GM12878 (cell line): ENCODE results near the gene GMPPA. TPM values are rescaled to one million over a fixed set of nuclear protein-coding genes. Genes with fewer than 3 reads are reported as not detected.

Experiments
- ATAC-seq: fragments of 200-7000 bp; cut with Tn5 transposase; 3 replicates; pipeline ENCODE4 v1.9.1; 2020; ENCODE audit warnings: mild to moderate bottlenecking, moderate library complexity
- BruUV-seq: library from RNA; stranded (reverse); fragments of 400-500 nt; replicated peaks from 2 replicates; lab custom pipeline; 2021; lab: Mats Ljungman, UMichigan
- CTCF ChIA-PET: fragments of 300-600 bp; sonication (Branson Sonifier 250); formaldehyde crosslinking; extraction: SDS; loops from one replicate; lab custom pipeline; 2021; ENCODE audit warnings: inconsistent platforms; lab: Yijun Ruan, JAX
- POLR2A ChIA-PET: fragments of 350-600 bp; formaldehyde crosslinking; extraction: SDS; loops from one replicate; lab custom pipeline; 2021; ENCODE audit warnings: inconsistent platforms; lab: Charles Lee
- RAD21 ChIA-PET: fragments of 300-600 bp; sonication (Branson Sonifier 250); formaldehyde crosslinking; loops from one replicate; lab custom pipeline; 2023; ENCODE audit warnings: antibody characterized with exemption; ENCODE audit not compliant: unreplicated experiment; lab: Charles Lee
- SMC1A ChIA-PET: fragments of 300-600 bp; sonication (Branson Sonifier 250); formaldehyde crosslinking; loops from one replicate; lab custom pipeline; 2023; ENCODE audit not compliant: unreplicated experiment, uncharacterized antibody; lab: Charles Lee
- DNase-seq: peaks from one replicate; pipeline ENCODE4 v3.0.0-alpha.2; 2011; ENCODE audit warnings: low read depth, low spot score
- FAIRE-seq: peaks from 3 replicates; lab custom pipeline; 2011; peaks lifted over from hg19 to GRCh38; lab: Jason Lieb, UNC
- H2AFZ ChIP-seq: 2 replicates; pipeline ENCODE4 v1.6.0; 2011; ENCODE audit warnings: low read depth, low read length, control low read depth; ENCODE audit not compliant: control insufficient read depth
- H3K27ac ChIP-seq: 2 replicates; pipeline ENCODE4 v1.5.1; 2011; ENCODE audit warnings: control low read depth; ENCODE audit not compliant: control insufficient read depth, insufficient read depth
- H3K27me3 ChIP-seq, 2 experiments: replicated peaks in 1 of 2; 2 replicates each; pipeline versions ENCODE4 v1.6.0 to v1.6.1; 2011; ENCODE audit warnings: low read length in 1 of 2; ENCODE audit not compliant: control insufficient read depth in 2 of 2, insufficient read depth in 2 of 2
- H3K36me3 ChIP-seq, 2 experiments: 2 replicates each; pipeline ENCODE4 v1.5.1; 2011; ENCODE audit warnings: low read length in 1 of 2; ENCODE audit not compliant: control insufficient read depth in 2 of 2, insufficient read depth in 2 of 2
- H3K4me1 ChIP-seq: 2 replicates; pipeline ENCODE4 v1.6.1; 2011; ENCODE audit warnings: mild to moderate bottlenecking, low read length, moderate library complexity, mixed read lengths; ENCODE audit not compliant: control insufficient read depth, insufficient read depth
- H3K4me2 ChIP-seq: 2 replicates; pipeline ENCODE4 v1.6.0; 2011; ENCODE audit warnings: control low read depth; ENCODE audit not compliant: control insufficient read depth, insufficient read depth
- H3K4me3 ChIP-seq: fragments of 200-600 bp; sonication (generic); 2 replicates; pipeline ENCODE4 v1.5.1; 2016
- H3K79me2 ChIP-seq: 2 replicates; pipeline ENCODE4 v1.6.0; 2011; ENCODE audit warnings: low read length; ENCODE audit not compliant: control insufficient read depth, insufficient read depth
- H3K9ac ChIP-seq: 2 replicates; pipeline ENCODE4 v1.8.0; 2011; ENCODE audit warnings: low read length, control low read depth, mixed read lengths; ENCODE audit not compliant: control insufficient read depth, insufficient read depth
- H3K9me3 ChIP-seq: replicated peaks from 3 replicates; pipeline ENCODE4 v1.5.1; 2011; ENCODE audit warnings: mild to moderate bottlenecking, low read length; ENCODE audit not compliant: control insufficient read depth, insufficient read depth
- H4K20me1 ChIP-seq: 2 replicates; pipeline ENCODE4 v1.6.0; 2011; ENCODE audit not compliant: control insufficient read depth, insufficient read depth
- CBX5 ChIP-seq: sonication (generic); IDR thresholded peaks from 2 replicates; pipeline ENCODE4 v1.6.1; 2016; ENCODE audit warnings: low read depth, moderate library complexity, mild to moderate bottlenecking, inconsistent platforms
- CREB1 ChIP-seq: IDR thresholded peaks from 2 replicates; pipeline ENCODE4 v1.6.1; 2012; ENCODE audit warnings: low read depth, mild to moderate bottlenecking, inconsistent platforms
- E2F4 ChIP-seq: IDR thresholded peaks from 2 replicates; pipeline ENCODE4 v1.6.1; 2012; ENCODE audit warnings: low read depth, low read length, improper control_type of control experiment
- HCFC1 ChIP-seq: fragments of 150-350 bp; IDR thresholded peaks from 2 replicates; pipeline ENCODE4 v1.6.1; 2014; ENCODE audit warnings: low read length
- IKZF1 ChIP-seq: fragments of 450-650 bp; conservative IDR thresholded peaks from 2 replicates; pipeline ENCODE4 v1.6.1; 2017; ENCODE audit warnings: antibody characterized with exemption, mild to moderate bottlenecking
- MXI1 ChIP-seq: fragments of 150-350 bp; IDR thresholded peaks from 2 replicates; pipeline ENCODE4 v1.6.1; 2011; ENCODE audit warnings: low read depth, mild to moderate bottlenecking, inconsistent platforms, low read length, improper control_type of control experiment
- PAX8 ChIP-seq: fragments of 450-650 bp; IDR thresholded peaks from 2 replicates; pipeline ENCODE4 v1.6.1; 2017; ENCODE audit warnings: mild to moderate bottlenecking, moderate library complexity
- POLR2A ChIP-seq: IDR thresholded peaks from 2 replicates; pipeline ENCODE4 v1.6.1; 2011; ENCODE audit warnings: low read depth, mild to moderate bottlenecking, low read length
- SMC3 ChIP-seq: IDR thresholded peaks from 2 replicates; pipeline ENCODE4 v1.6.1; 2011; ENCODE audit warnings: low read length, improper control_type of control experiment, borderline replicate concordance
- SP1 ChIP-seq: IDR thresholded peaks from one replicate; pipeline ENCODE4 v1.6.1; 2011; ENCODE audit warnings: low read depth, low read length
- SREBF1 ChIP-seq: IDR thresholded peaks from 2 replicates; pipeline ENCODE4 v1.6.1; 2012; ENCODE audit warnings: mild to moderate bottlenecking, low read length
- SUZ12 ChIP-seq: fragments of 200-600 bp; sonication (generic); IDR thresholded peaks from one replicate; pipeline ENCODE4 v1.6.1; 2018; ENCODE audit warnings: antibody characterized with exemption, mild to moderate bottlenecking; ENCODE audit not compliant: unreplicated experiment
- TCF7 ChIP-seq: IDR thresholded peaks from 2 replicates; pipeline ENCODE4 v1.6.1; 2014; ENCODE audit warnings: antibody characterized with exemption, borderline replicate concordance
- YBX1 ChIP-seq: fragments of 450-650 bp; IDR thresholded peaks from 2 replicates; pipeline ENCODE4 v1.6.1; 2016; ENCODE audit warnings: antibody characterized with exemption
- ZNF217 ChIP-seq: fragments of 450-650 bp; IDR thresholded peaks from 2 replicates; pipeline ENCODE4 v1.6.1; 2017; ENCODE audit warnings: antibody characterized with exemption, mild to moderate bottlenecking
- ZNF24 ChIP-seq: fragments of 450-650 bp; IDR thresholded peaks from 2 replicates; pipeline ENCODE4 v1.6.1; 2017; ENCODE audit warnings: antibody characterized with exemption, mild to moderate bottlenecking
- WGBS: methylation state at CpG from one replicate; pipeline ENCODE4 v1.1.6; 2016; ENCODE audit warnings: low lambda C conversion rate; ENCODE audit not compliant: insufficient replicate concordance, insufficient coverage; ENCODE audit errors: missing lambda C conversion rate; 5-methylcytosine and 5-hydroxymethylcytosine counted together
- in situ Hi-C: fragments of 300-500 bp; cut with MboI; formaldehyde crosslinking; loops from 9 replicates; pipeline ENCODE4 v1.14.3; 2018; ENCODE audit warnings: mixed read lengths
- intact Hi-C: fragments of 100-400 bp; cut with micrococcal nuclease; formaldehyde crosslinking; loops from one replicate; pipeline ENCODE4 v1.14.2; 2022; ENCODE audit not compliant: unreplicated experiment
- polyA plus RNA-seq, 11 experiments: library from polyadenylated mRNA; depleted of rRNA in 4 of 11; unstranded in 6 of 11; stranded (reverse) in 5 of 11; fragments of >200 nt; fragmentation: Nextera tagmentation in 4 of 11; fragmentation: Illumina TruSeq in 1 of 11; extraction: Ambion mirVana in 4 of 11; extraction: Trizol in 1 of 11; gene quantifications; 1 replicate in 1 of 11; 2 replicates in 10 of 11; pipeline versions ENCODE4 v1.2.1 to v1.2.3, GENCODE V29; 2011 to 2016; ENCODE audit warnings: inconsistent platforms in 2 of 11, missing spikeins in 2 of 11, low read depth in 1 of 11
- total RNA-seq, 4 experiments: library from RNA; depleted of rRNA in 3 of 4; stranded (reverse); fragments of >200 nt in 3 of 4; fragmentation: Illumina TruSeq in 1 of 4; extraction: Trizol in 1 of 4; gene quantifications; 2 replicates each; pipeline versions ENCODE4 v1.2.1 to v1.2.3, GENCODE V29; 2013 to 2021
- TF ChIP-seq, protein P1 (sequence below): fragments of 450-650 bp; IDR thresholded peaks from 2 replicates; pipeline ENCODE4 v1.6.1; 2017; ENCODE audit warnings: mild to moderate bottlenecking, low read depth, inconsistent platforms; ENCODE audit not compliant: poor library complexity, severe bottlenecking

The GMPPA gene
- total and polyA plus RNA-seq, 10 of the 15 experiments (the other 5 are each of a cell fraction or from before 2014, with no cell fraction given), result 1.9 to 83.2 (median 45.0) TPM

- ChIA-PET SMC1A (interaction anchor here (0.6 to 2.5 kb wide), 3 partner anchors 87 to 150 kb away, joined by 3 to 17 read pairs (median 12); no protein-coding TSS in a partner anchor), POLR2A (no interaction called here), CTCF (interaction anchor here (0.6 to 4.6 kb wide), 12 partner anchors 8 to 151 kb away, joined by 3 to 68 read pairs (median 4); partner anchors contain the start of gene STK11IP), RAD21 (interaction anchor here (1.0 to 3.7 kb wide), 3 partner anchors 10 to 150 kb away, joined by 4 to 25 read pairs (median 20); no protein-coding TSS in a partner anchor)
- peaks cover 0 to 3% of the 10 kb centered on the region in 2 experiments; a peak in 1 of 4 replicates for H3K27me3 ChIP-seq
- H3K4me2 ChIP-seq, result no peak overlapping the region
- WGBS, result 84% methylated on average over 46 of the region's 46 CpGs
- BruUV-seq, result no TSS peak
- ATAC-seq (no peak), FAIRE-seq (no peak), DNase-seq (no peak)
- no peak overlapping the region for H3K4me3 ChIP-seq
- H3K27ac ChIP-seq, result no peak overlapping the region
- H2AFZ ChIP-seq, result no peak overlapping the region
- in situ Hi-C loops, result loop anchor here (5.0 kb wide), 1 partner anchor 147 kb away; no protein-coding TSS in a partner anchor
- no peak overlapping the region for H3K9ac ChIP-seq
- no peaks in the 10 kb centered on the region; a peak in 1 of 4 replicates for H3K36me3 ChIP-seq
- peaks cover 3% of the 10 kb centered on the region; the same call in 1 of the 2 replicates for H3K4me1 ChIP-seq
- H3K9me3 ChIP-seq, result no peaks in the 10 kb centered on the region
- no peaks in the 10 kb centered on the region for H3K79me2 ChIP-seq
- no peaks in the 10 kb centered on the region for H4K20me1 ChIP-seq
- intact Hi-C loops, result loop anchor here (2.0 kb wide), 1 partner anchor 59 kb away; no protein-coding TSS in a partner anchor
- TF ChIP-seq HCFC1 (no peak), MXI1 (no peak), SUZ12 (no peak), CBX5 (no peak), PAX8 (no peak), SP1 (no peak), E2F4 (no peak), YBX1 (no peak), ZNF217 (no peak), CREB1 (no peak), POLR2A (no peak), IKZF1 (no peak), ZNF24 (no peak), SMC3 (no peak), SREBF1 (no peak), TCF7 (no peak)
- TF ChIP-seq, protein P1, sequence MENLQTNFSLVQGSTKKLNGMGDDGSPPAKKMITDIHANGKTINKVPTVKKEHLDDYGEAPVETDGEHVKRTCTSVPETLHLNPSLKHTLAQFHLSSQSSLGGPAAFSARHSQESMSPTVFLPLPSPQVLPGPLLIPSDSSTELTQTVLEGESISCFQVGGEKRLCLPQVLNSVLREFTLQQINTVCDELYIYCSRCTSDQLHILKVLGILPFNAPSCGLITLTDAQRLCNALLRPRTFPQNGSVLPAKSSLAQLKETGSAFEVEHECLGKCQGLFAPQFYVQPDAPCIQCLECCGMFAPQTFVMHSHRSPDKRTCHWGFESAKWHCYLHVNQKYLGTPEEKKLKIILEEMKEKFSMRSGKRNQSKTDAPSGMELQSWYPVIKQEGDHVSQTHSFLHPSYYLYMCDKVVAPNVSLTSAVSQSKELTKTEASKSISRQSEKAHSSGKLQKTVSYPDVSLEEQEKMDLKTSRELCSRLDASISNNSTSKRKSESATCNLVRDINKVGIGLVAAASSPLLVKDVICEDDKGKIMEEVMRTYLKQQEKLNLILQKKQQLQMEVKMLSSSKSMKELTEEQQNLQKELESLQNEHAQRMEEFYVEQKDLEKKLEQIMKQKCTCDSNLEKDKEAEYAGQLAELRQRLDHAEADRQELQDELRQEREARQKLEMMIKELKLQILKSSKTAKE, result no peak
Measured at GRCh38 chr2:219539926-219540678, 41.4 kb downstream of the GMPPA start.
